Cerebellar nuclear complex (tissue), 1 donor: ENCODE results near the gene OR10P1.

Source experiments
- DNase-seq, 2 experiments: peaks; one replicate each; lab custom pipeline; 2025; lab: John Stamatoyannopoulos, UW

Gene OR10P1

DNA sequence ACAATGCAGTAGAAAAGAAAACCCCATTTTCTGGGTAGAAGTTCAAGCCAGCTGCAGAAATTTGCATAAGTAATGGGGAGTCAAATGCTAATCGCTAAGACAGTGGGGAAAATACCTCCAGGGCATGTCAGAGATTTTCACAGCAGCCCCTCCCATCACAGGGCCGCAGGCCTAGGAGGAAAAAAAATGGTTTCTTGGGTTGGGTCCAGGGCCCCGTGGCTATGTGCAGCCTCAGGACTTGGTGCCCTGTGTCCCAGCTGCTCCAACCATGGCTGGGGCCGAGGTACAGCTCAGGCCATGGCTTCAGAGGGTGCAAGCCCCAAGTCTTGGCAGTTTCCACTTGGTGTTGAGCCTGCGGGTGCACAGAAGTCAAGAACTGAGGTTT, 14.6 kb downstream of the OR10P1 start:
- no peak for DNase-seq

DNA sequence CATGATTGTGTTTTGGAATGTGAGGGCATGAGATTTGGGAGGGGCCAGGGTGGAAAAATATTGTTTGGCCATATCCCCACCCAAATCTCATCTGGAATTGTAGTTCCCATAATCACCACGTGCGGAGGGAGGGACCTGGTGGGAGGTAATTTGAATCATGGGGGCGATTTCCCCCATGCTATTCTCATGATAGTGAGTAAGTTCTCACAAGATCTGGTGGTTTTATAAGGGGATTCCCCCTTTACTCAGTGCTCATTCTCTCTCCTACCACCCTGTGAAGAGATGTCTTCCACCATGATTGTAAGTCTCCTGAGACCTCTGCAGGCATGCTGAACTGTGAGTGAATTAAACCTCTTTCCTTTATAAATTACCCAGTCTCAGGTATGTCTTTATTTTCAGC, 15.7 kb downstream of the OR10P1 start:
- DNase-seq = no peak

GRCh38 chr12:55653031-55653430, 16.3 kb downstream of the OR10P1 start:
- no peak for DNase-seq

- no peak for DNase-seq
Measured at GRCh38 chr12:55654511-55655214, 18.0 kb downstream of the OR10P1 start.

DNA sequence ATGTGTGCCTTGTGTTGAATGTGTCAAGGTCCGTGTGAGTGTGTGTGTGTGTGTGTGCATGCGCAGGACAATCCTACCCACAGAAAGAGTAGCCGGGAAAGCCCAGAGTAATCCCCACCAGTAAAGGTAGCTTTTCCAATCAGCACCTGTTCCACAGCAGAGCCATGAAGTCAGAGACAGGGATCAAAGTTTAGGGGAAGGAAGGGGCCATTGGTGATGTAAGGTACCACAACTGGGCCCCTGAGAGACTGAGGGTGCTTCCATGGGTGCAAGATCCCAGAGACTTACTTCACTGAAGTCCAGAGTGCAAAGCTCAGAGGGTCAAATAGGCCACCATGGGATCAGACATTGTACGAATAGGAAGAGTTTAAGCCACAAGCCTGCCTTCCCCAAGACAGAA, 20.5 kb downstream of the OR10P1 start:
- DNase-seq = no peak

DNA sequence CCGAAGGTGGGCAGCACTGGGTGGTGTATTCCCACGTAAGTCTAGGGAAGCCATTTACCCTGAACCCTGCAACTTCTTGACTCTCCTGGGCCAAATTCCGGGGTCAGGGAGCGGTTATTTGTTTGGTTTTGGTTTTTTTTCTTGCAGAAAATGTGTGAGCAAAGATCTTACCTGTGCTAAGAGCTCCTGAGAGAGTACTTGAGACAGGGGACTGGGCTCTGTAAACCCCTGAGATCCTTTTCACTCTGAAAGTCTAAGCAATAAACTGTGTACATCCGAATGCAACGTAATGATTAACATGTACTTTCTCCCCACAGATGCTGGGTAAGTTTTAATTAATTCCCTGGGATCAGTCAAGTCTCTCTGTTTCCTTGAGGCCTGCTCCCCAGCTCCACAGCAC, 21.5 kb downstream of the OR10P1 start:
- no peak for DNase-seq

- no peak for DNase-seq
Measured at GRCh38 chr12:55658635-55659391, 22.1 kb downstream of the OR10P1 start.

DNA sequence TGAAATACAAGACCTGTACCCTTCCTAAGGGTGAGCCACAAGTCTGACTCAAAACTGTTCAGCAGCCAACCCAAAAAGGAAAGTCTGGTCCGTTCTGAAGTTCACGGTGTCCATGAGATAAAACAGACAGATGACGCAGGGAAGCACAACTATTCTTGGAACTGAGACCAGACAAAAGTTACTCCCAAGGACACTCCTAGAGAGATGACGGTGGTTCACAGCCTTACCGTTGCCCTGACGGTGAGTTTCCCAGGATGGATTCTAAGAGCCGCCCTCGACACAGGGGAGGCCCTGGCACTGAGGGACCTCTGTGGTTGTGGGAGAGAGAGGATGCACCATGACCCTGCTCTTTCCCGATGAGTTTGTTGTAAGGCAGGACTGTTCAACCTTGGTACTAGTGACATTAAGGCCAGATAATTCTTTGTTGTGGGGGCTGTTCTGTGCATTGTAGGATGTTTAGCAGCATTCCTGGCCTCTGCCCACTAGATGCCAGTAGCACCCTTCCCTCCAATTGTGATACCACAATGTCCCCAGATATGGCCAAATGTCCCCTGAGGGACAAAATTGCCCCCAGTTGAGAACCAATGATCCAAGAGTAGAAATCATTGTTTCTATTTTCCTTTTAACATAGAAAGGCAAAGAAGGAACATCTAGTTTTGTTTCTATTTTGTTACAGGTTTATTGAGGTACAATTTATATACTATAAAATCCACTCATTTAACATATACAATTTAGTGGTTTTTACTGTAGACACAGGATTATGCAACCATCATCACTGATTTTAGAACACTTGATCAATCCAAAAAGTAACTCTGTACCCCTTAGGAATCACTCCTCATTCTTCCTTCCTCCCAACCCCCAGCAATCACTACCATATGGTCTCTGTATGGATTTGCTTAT, 23.0 kb downstream of the OR10P1 start:
- DNase-seq = no peak

GRCh38 chr12:55663391-55663790, 26.7 kb downstream of the OR10P1 start:
- DNase-seq = no peak

DNA sequence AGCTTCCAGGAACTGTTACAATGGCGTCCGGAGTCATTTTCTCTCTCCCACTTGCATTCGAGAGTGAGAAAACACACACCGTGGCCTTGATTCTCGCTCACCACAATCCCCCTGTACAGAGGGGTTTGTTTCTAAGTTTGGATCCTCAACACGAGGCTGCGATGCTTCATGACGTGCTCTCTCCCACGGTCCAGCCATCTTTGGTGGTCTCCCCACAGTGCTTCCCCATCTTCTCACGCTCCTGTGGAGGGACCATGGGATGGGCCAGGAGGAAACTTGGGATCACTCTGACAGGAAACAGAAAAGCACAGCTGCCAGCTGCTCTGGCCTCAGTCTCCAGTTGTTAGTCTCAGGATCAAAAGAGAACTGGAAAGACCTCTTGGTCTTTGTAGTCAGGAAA, 28.1 kb downstream of the OR10P1 start:
- DNase-seq = no peak

DNA sequence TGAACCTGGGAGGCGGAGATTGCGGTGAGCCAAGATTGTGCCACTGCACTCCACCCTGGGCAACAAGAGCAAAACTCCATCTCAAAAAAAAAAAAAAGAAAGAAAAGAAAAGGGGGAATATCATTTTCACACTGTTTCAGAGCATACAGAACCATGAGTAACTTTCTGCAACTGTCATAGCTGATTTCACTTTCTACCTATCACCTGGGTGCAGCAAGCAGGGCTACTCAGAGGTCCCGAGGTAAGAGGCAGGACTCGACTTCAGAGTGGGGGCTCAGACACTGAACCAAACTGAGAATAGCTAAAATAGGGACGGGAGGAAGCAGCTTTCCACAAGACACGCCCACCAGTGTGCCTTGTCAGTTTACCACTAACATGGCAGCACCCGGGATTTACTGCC, 29.8 kb downstream of the OR10P1 start:
- DNase-seq = no peak

GRCh38 chr12:55670276-55670675, 33.6 kb downstream of the OR10P1 start:
- no peak for DNase-seq

GRCh38 chr12:55671746-55672145, 35.1 kb downstream of the OR10P1 start:
- DNase-seq = no peak

GRCh38 chr12:55673638-55674037, 36.9 kb downstream of the OR10P1 start:
- no peak for DNase-seq

GRCh38 chr12:55675666-55676065, 39.0 kb downstream of the OR10P1 start:
- DNase-seq = no peak

DNA sequence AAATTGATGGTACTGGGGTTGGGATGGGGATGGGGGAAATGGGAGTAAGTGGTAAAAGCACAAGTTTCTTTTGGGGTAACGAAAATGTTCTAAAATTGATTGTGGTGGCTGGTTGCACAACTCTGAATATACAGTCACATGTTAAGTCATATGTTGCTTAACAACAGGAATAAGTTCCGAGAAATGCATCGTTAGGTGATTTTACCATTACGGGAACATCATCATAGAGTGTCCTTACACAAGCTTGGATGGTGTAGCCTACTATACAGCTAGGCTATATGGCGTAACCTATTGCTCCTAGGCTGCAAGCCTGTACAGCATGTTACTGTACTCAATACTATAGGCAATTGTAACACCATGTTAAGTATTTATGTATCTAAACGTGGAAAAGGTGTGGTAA, 40.0 kb downstream of the OR10P1 start:
- DNase-seq = no peak

DNA sequence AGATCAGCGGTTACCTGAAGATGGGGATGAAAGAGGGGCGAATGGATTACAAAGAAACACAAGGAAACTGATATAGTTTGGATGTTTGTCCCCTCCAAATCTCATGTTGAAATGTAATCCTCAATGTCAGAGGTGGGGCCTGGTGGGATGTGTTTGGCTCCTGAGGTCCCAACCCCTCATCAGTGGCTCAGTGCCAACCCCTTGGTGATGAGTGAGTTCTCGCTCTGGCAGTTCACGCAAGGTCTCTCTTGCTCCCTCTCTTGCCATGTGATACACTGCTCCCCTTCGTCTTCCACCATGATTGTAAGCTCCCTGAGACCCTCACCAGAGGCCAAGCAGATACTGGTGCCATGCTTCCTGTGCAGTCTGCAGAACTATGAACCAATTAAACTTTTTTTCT, 43.0 kb downstream of the OR10P1 start:
- no peak for DNase-seq

- DNase-seq = no peak
Measured at GRCh38 chr12:55681142-55682077, 44.7 kb downstream of the OR10P1 start.

DNA sequence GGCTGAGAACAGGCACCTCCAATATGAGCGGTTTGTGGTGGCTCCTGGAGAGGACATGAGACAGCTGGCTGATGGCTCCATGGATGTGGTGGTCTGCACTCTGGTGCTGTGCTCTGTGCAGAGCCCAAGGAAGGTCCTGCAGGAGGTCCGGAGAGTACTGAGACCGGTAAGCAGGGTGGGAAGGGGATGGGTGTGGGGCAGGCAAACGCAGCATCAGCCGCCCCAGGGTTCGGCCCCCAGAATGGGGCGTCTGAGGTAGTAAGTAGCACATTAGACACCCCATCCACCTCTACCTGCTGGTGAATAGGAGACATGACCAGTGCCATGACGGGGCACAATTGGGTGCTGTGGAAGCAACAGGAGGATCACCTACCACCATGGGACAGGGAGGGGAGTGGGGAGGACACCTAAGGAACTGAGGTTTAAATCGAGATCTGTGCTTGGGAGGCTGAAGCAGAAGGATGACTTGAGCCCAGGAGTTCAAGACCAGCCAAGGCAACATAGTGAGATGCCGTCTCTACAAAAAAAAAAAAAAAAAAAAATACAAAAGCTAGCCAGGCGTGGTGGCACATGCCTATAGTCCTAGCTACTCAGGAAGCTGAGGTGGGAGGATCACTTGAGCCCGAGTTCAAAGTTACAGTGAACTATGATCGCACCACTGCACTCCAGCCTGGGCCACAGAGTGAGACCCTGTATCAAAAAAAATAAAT, 45.5 kb downstream of the OR10P1 start:
- DNase-seq = no peak

DNA sequence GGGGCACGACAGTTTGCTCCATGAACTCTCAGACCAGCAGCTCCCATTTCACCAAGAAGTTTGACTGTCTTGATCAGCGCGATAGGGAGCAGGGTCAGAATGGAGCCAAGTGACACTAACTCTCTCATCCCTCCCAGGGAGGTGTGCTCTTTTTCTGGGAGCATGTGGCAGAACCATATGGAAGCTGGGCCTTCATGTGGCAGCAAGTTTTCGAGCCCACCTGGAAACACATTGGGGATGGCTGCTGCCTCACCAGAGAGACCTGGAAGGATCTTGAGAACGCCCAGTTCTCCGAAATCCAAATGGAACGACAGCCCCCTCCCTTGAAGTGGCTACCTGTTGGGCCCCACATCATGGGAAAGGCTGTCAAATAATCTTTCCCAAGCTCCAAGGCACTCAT, 47.0 kb downstream of the OR10P1 start:
- DNase-seq = no peak
